Measurements from ENCODE around the gene XPO5.

- TF ChIP-seq GTF2E2 (tag; IDR thresholded peaks at IDR 0.05) (peak; percentile 61; the same call in 1 of the 2 replicates), NRF1 (conservative IDR thresholded peaks at IDR 0.05 in 1 of 2, IDR thresholded peaks at IDR 0.05 in 1 of 2) (peak; percentile 38 to 52; a peak in 3 of 4 replicates), CEBPZ (IDR thresholded peaks at IDR 0.05; ENCODE audit: borderline replicate concordance, low read depth, low read length) (no peak), MAFK (IDR thresholded peaks at IDR 0.05; ENCODE audit: low read length) (peak; percentile 53), EGR1 (conservative IDR thresholded peaks at IDR 0.05) (no peak)
Observed at GRCh38 chr6:43570876-43571441, 4.9 kb downstream of the XPO5 start.
